SKM-1 (cell line): Measurements from ENCODE around the gene IGFL2.
"Not testable (repeated sequence)": the region's sequence is repeated elsewhere in the genome, so short reads cannot be mapped to it uniquely, and the experiment has no call there.

Experiments
- DNase-seq: peaks from one replicate; lab custom pipeline; 2025; ENCODE audit not compliant: unreplicated experiment; lab: John Stamatoyannopoulos, UW

Gene IGFL2

DNA sequence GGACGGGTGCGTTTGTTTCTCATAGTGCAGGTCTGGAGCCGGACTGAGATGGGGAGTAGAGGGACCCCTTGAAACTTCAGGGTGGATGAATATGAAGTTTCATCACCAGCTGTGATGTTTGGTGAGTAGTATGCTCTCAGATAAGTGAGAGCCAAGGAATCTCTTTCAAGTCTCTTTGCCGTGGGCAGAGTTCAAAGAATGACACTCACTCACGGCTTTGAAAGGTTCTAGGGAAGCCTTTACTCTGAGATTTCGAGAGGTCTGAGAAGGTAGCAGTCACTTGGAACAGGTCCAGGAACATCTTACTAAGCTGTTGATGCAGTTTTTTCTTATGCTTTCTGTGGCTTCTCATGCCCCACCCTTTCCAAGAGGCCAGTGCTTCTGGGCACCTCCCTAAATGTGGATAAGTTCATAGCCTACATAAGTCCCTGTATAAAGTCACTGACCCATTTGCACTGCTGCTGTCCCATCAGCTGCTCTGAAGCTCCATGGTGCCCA is at the start of gene IGFL2:
Gene IGFL2, plus strand, starts transcription at position 448 of the 498 bp plus-strand sequence. Its CDS starts 41 bp downstream, at position 489.
- DNase-seq: no peak

DNA sequence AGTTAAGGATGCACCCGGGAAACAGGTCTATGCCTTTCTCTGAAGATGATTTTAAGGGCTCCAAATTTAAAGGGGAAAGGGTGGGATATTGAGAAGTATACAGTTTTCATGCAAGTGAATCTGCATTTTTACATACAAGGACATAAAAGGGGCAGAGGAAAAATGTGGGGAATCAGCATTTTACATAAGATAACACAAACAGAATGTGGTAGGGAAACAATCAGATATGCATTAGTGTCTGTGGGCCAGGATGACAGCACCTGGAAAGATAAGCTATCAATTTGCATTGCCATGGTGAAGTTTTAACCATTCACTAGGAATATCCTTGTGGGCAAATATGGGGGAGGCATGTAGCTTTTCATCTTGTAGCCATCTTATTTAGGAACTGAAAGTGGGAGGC is 47.7 kb upstream of the IGFL2 start:
- DNase-seq: no peak

DNA sequence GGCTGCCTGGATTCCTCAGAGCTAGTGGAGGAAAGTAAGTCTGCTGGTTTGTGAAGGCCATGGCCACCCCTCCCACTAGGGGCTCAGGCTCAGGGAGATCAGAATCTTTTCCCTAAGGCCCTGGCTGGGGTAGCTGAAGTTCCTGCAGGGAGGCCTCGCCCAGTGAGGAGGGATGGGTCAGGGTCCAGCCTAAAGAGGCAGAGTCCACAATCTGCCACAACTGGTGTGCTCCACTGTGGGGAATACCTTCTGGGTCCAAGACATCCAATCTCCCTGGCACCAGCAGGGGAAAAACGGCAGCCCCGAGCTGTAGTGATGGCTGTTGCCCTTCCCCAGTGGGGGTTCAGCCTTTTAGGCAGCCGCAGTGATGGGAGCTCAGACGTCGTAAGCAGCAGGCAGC is 46.7 kb upstream of the IGFL2 start:
- no peak for DNase-seq

- DNase-seq: not testable (repeated sequence)
Measured at GRCh38 chr19:46102333-46102732, 45.7 kb upstream of the IGFL2 start.

- no peak for DNase-seq
Measured at GRCh38 chr19:46107371-46107770, 40.7 kb upstream of the IGFL2 start.

DNA sequence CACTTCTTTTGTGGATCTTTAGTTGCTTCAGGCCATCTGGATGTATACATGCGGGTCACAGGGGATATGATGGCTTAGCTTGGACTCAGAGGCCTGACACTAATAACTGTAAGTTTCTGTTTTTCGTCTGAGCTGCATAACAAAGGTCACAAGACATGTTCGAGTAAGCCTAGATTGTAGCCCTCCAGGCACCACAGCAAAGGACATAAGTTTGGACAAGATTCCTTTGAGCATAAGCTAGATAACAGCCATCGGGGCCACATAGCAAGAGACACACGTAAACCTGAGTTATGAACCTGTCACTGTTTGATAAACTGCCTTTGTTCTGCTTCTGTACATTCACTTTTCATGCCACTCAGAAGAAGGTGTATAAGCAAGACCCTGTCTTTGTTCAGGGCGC is 38.2 kb upstream of the IGFL2 start:
- DNase-seq: no peak

DNA sequence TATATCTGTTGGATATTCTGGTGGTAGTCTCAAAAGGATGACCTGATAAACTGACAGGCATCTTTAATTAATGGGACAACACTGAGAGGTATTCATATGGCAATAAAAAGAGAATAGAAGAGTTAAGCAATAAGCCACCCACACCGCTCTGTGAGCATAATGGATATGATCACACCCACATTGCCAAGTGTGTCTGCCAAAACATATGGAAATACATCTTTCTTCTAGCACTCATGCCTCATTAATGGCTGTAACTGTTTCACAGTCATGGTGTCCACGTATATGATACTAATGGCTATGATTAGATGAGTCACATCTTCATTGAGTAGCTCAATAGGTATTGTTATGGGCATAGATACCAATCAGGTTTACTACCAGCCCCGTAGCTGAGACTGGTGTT is 36.7 kb upstream of the IGFL2 start:
- DNase-seq: no peak

DNA sequence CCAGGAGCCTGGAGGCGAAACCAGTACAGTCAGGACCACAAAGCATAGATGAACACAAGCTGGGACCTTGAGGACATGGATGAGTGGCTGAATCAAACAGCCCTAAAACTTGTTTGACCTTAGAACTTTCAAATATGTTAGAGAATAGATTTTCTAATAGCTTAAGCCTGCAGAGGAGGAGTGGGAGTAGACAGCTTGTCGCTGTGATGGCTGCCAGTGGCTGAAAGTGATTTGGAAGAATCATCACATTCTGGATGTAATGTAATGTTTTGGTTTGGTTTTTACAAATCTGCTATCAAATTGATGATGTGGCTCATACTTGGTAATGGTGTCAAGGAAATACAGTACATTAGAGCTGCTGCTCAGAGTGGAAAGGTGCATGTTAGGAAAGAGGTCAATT is 35.5 kb upstream of the IGFL2 start:
- DNase-seq: no peak

- no peak for DNase-seq
Measured at GRCh38 chr19:46113726-46114125, 34.3 kb upstream of the IGFL2 start.

DNA sequence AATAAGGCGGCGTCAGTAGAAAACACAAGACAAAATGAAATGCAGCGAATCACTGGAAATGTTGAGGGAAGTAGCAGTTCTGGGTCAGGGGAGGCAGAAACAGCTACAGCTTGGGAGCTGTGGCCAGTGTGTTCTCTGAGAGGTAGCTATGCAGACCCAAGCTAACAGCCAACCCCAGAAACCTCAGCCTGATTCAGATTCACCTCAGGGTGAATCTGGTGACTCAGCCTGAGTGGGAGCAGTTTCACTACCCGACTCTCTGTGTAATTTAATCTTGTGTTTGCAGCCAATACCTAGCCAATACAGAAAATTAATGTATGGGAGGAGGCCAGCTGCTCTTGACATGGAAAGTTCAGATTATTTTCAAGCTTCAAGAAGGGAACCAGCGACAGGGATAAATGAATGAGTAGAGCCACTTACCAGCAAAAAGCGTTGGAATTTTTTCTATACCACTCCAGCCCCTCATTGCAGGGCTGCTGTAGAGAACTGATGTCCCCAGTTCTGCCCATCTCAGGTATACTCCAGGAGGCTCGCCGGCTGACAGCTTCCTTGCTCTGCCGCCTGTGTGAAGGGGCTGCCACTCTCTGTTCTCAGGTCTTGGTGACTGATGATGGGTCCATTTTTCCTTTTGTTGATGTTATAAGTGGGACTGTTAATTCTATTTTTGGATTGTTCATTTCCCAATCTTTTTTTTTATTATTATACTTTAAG is 32.5 kb upstream of the IGFL2 start:
- no peak for DNase-seq

DNA sequence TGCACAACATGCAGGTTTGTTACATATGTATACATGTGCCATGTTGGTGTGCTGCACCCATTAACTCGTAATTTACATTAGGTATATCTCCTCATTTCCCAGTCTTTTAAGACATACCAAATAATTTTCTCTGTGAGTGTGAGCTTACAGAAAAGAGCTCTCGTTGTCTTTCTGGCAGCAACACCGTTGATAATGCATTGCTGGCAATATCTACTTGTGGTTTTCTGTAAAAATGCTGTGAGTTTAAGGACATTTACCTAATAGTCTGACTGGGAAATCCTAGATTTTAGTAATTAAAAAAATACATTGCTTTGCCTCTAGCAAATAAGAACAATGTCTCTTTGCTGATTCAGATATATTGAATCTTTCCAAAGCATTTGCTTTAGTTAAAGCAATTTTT is 31.9 kb upstream of the IGFL2 start:
- no peak for DNase-seq

GRCh38 chr19:46118136-46118535 is 29.9 kb upstream of the IGFL2 start:
- no peak for DNase-seq

DNA sequence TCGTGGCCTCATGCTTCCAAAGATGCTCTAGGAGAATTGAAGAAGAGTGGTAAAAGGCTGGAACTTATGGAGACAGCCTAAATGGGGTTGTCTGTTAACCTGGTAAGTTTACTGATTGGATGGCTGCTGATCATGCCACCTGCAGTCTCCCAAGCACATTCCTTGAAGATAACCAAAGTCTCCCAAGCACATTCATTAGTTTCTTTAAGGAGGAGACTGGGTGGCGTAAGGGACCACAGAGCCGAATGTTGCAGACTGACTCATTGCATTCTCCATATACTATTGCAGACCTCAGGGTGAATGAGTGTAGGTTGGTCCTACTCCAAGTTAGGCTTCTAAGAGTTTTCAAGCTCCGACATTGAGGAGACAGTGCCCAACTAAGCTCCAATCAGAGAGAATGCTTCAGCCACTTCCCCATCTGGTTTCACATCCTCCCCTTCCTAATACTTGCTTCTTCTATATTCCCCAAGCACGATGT is 23.4 kb upstream of the IGFL2 start, which contains the start of gene IGFL3:
Gene IGFL3, minus strand, starts transcription at position 51 of the 478 bp plus-strand sequence. Its CDS starts 39 bp downstream, at position 12.
- no peak for DNase-seq

GRCh38 chr19:46125447-46125846 is 22.6 kb upstream of the IGFL2 start:
- DNase-seq: no peak

GRCh38 chr19:46126086-46126580 is 21.9 kb upstream of the IGFL2 start:
- DNase-seq: no peak

- DNase-seq: no peak
Measured at GRCh38 chr19:46131485-46132143, 16.4 kb upstream of the IGFL2 start.

DNA sequence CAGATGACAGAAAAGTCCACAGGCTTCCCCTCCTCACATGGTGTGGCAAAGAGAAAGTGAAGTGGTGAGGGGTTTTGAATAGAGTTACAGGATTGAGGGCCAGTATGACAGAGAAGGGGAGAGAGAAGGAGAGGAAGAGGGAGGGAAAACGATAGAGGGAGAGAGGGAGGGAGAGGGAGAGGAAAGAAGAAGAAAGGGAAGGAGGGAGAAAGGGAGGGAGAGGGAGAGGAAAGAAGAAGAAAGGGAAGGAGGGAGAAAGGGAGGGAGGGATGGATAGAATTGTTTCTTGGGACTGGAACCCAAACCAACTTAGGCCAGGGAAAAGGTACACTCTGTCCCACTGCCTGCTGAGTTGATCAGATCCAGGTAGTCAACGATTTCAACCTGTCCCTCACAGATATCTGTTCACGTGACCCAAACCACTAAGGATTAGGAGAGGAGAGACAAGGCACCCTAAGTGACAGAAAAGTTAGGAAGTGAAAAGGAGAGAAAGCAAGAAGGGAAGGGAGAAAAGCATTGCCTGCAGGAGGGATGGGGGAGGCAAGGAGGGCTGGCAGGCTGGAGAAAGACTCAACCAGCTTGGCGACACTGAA is 15.4 kb upstream of the IGFL2 start:
- no peak for DNase-seq

DNA sequence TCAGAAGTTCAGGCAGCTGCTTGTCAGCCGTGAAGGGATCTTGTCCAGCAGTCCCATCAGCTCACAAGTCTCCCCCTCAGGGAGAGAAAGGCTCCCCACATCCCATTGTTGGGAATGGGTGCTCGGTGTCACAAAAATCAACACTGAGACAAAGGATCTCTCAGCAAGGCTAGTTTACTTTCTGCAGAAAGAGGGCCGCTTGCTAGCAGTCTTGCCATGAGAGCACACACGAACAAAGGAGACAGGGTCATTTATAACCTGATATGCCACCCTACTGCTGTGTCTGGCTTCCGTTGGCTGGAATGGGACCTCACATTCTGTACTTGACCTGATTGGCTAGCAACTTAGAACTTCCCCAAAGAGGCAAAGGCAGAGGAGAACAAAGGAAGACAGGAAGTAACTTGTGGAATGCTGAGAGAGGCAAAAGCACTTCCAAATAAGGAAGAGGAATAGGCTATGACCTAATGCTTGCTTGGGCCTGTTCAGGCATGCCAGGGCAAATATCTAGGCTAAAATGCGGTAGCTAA is 14.9 kb upstream of the IGFL2 start:
- DNase-seq: no peak

GRCh38 chr19:46133777-46134241 is 14.2 kb upstream of the IGFL2 start:
- DNase-seq: no peak

- DNase-seq: no peak
Measured at GRCh38 chr19:46134527-46134926, 13.5 kb upstream of the IGFL2 start.

GRCh38 chr19:46137915-46138473 is 10.0 kb upstream of the IGFL2 start:
- DNase-seq: no peak
